GM12891 (cell line): Measurements from ENCODE around the gene HOXD12.

ENCODE experiments used
- POLR2A ChIP-seq: IDR thresholded peaks from 2 replicates; pipeline ENCODE4 v1.6.1; 2011; ENCODE audit warnings: low read depth, low read length, control low read depth
- POLR2AphosphoS5 ChIP-seq: IDR thresholded peaks from 2 replicates; pipeline ENCODE4 v1.6.1; 2011; ENCODE audit warnings: low read depth, low read length, control low read depth

DNA sequence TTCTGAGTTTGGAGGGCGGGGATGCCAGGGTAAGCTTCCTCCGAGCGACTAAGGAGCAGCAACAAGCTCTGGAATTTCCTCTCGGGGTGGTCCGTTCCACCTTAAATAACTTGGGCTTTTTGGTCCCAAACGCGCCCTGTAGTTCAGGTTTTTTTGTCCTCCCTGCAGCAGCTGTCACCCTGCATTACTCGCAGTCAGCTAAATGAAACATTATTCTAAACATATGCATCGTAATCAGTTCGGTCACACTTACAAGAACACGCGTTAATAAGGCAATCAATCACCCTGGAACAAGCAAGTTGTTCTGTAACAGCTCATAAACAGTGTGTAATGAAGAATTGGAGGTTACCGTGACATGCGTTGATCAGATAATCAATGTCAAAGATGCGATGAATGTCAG, 24.1 kb upstream of the HOXD12 start:
- TF ChIP-seq POLR2AphosphoS5: no peak
- TF ChIP-seq POLR2A: no peak
